Measurements from ENCODE around the gene ACAA1.
A peak's percentile ranks its signal among the peaks of the same experiment; 100 is the strongest.

The ACAA1 gene

GRCh38 chr3:38136777-38137614 is at the start of gene ACAA1:
ACAA1 (minus strand) TSS chr3:38137127; CDS start chr3:38137035, 92 bp downstream.
- H3K27ac ChIP-seq: peak within 1 kb of the TSS; percentile 96
- TF ChIP-seq ZFX (IDR thresholded peaks at IDR 0.05) (peak; percentile 80), CTCF (conservative IDR thresholded peaks at IDR 0.05) (no peak)

DNA sequence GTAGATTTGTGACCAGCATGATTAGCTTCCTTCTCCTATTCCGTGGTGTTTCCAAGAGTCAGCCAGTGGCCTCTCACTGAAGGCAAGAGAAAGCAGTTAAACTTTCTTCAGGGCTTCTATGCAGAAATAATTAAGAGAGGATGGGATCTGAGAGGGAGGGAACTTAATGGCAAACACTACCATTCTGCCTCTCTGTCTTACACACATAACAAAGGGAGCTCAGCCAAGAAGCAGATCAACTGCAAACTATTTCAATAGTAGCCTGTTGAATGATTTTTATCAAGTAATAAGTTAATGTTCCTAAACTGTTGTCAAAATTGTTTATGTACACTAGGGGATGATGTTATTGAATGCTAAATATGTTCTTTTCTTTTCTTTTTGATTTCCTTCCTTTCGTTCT is 40.3 kb upstream of the ACAA1 start:
- no peak for TF ChIP-seq ZFX (IDR thresholded peaks at IDR 0.05)
- TF ChIP-seq CTCF (conservative IDR thresholded peaks at IDR 0.05): no peak
- no peak overlapping the region for H3K27ac ChIP-seq

DNA sequence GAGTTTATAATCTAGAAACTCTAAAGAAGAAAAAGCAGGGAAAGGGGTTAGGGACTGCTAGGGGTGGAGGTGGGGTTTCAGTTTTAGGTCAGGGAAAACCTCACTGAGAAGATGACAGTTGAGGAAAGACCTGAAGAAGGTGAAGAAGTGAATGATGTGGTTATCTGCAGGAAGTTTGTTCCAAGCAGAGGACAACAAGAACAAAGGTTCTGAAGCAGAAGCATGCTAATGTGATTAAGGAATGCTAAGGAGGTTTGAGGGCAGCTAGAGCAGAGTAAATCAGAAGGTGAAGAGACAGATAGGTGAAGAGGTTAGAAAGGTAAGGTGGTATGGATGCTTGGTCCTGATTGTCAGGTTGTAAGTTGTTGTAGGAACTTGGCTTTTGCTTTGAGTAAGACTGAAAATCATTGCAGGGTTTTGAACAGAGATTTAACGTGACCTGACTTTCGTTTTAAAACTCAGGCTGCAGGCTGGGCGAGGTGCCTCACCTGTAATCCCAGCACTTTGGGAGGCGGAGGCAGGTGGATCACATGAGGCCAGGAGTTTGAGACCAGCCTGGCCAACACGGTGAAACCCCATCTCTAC is 37.0 kb upstream of the ACAA1 start:
- no peak overlapping the region for H3K27ac ChIP-seq
- TF ChIP-seq ZFX (IDR thresholded peaks at IDR 0.05) (no peak), CTCF (conservative IDR thresholded peaks at IDR 0.05) (no peak)

- TF ChIP-seq CTCF (conservative IDR thresholded peaks at IDR 0.05): no peak
- no peak overlapping the region for H3K27ac ChIP-seq
Observed at GRCh38 chr3:38171622-38172021, 34.7 kb upstream of the ACAA1 start.

DNA sequence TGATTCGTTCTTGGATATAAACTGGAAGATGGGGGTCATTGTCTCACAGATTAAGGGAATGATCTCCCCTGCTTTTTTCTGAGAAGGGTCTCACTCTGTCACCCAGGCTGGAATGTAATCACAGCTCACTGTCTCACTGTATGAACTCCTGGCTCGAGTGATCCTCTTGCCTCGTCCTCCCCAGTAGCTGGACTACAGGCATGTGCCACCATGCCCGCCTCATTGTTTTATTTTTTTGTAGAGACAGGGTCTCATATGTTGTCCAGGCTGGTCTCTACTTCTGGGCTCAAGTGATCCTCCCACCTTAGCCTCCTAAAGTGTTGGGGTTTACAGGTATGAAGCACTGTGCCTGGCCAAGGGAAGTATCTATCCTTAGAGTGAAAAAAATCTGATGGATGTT is 33.8 kb upstream of the ACAA1 start:
- no peak overlapping the region for H3K27ac ChIP-seq
- no peak for TF ChIP-seq ZFX (IDR thresholded peaks at IDR 0.05)
- no peak for TF ChIP-seq CTCF (conservative IDR thresholded peaks at IDR 0.05)

DNA sequence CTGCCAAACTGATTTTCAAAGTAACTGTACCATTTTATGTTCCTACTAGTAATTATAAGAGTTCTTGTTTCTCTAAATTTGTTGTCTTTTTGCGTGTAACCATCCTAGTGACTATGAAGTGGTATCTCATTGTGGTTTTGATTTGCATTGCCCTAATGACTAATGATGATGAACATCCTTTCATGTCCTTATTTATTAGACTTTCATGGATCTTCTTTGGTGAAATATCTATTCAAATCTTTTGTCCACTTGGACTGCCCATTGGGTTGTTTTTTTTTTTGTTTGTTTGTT is 32.0 kb upstream of the ACAA1 start:
- no peak for TF ChIP-seq CTCF (conservative IDR thresholded peaks at IDR 0.05)
- no peak for TF ChIP-seq ZFX (IDR thresholded peaks at IDR 0.05)
- no peak overlapping the region for H3K27ac ChIP-seq

- H3K27ac ChIP-seq: no peak overlapping the region
Observed at GRCh38 chr3:38168151-38169026, 31.5 kb upstream of the ACAA1 start.

More at GRCh38 chr3:38168151-38169026, 31.5 kb upstream of the ACAA1 start:
- TF ChIP-seq ZFX (IDR thresholded peaks at IDR 0.05) (no peak), CTCF (conservative IDR thresholded peaks at IDR 0.05) (no peak)

Data from C4-2B (cell line).